Activated effector memory CD4-positive, alpha-beta T cell treated with Interleukin-2 at 50 U/mL for 16 hours (primary cell): ENCODE measurements around the gene MRPL30.
A peak's percentile ranks its signal among the peaks of the same experiment; 100 is the strongest.
"Not testable (repeated sequence)": the region's sequence is repeated elsewhere in the genome, so short reads cannot be mapped to it uniquely, and the experiment has no call there.

Source experiments
- DNase-seq: peaks from one replicate; pipeline ENCODE4 v3.0.0-alpha.2; 2020

The MRPL30 gene

DNA sequence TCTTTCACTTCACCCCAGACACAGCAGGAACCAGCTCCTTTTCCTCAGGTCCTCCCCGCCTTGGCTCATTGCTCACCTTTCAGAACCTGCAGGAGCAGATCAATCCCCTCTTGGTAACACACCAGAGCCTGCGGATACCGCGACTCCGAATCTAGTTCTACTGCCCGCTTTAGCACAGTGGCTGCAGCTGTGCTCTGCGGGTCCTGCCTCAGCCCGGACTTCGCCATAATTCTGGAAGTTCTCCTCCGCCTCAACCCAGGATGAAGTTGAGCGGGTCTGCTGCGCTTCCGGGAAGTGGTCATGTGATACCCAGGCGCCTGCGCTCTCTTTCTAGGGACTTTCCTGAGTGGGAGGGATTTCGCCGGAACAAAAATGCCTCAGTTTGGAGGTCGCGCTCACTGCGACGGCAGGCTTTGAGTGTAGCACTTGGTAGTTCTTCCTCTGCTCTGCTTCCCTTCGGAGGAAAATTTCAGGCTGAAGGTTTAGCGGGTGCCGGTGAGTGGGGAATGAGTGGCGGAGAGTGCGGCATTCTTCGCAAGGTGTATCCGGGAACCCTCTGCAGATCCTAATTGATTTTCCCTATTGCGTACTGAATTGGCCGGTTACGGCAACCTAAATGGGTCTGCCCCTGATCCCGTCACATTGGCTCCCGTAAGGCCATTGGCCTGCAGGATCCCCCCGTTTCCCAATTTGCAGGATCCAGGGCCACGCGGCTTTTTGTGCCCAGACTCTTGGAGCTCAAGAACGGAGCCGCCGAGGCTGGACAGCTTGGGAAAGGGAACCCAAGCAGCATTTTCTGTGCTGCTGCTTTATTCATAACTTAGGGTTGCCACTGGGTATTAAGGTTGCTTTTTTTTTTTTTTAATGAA, at the start of gene MRPL30, which contains the start of gene MITD1:
TSS of gene MRPL30 (plus strand) at position 430 of the 869 bp plus-strand sequence. CDS start 5,020 bp downstream, outside the sequence.
TSS of gene MITD1 (minus strand) at position 304 of the 869 bp plus-strand sequence. CDS start at position 227, 77 bp downstream.
- peak; percentile 87 for DNase-seq

DNA sequence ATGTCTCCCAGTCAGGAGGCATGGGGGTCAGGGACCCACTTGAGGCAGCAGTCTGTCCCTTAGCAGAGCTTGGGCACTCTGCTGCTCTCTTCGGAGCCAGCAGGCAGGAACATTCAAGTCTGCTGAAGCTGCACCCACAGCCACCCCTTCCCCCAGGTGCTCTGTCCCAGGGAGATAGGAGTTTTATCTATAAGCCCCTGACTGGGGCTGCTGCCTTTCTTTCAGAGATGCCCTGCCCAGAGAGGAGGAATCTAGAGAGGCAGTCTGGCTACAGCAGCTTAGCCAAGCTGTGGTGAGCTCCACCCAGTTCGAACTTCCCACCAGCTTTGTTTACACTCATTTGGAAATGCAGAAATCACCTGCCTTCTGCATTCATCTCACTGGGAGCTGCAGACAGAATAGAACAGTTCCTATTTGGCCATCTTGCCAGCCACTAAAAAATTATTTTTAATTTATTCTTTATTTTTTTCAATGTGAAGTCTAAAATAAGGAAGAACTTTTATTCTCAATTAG, 45.9 kb upstream of the MRPL30 start:
- DNase-seq = not testable (repeated sequence)

DNA sequence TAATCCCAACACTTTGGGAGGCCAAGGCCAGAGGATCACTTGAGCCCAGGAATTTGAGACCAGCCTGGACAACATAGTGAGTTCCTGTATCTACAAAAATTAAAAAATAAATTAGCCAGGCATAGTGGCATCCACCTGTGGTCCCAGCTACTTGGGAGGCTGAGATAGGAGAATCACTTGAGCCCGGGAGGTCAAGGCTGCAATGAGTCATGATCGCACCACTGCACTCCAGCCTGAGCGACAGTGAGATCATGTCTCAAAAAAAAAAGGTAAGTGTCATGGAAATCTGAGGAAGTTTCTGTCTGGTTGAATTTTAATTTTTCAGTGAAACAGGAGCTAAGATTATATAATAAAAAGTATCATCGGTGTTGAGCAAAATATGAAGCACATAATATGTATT, 42.0 kb upstream of the MRPL30 start:
- DNase-seq = no peak

DNA sequence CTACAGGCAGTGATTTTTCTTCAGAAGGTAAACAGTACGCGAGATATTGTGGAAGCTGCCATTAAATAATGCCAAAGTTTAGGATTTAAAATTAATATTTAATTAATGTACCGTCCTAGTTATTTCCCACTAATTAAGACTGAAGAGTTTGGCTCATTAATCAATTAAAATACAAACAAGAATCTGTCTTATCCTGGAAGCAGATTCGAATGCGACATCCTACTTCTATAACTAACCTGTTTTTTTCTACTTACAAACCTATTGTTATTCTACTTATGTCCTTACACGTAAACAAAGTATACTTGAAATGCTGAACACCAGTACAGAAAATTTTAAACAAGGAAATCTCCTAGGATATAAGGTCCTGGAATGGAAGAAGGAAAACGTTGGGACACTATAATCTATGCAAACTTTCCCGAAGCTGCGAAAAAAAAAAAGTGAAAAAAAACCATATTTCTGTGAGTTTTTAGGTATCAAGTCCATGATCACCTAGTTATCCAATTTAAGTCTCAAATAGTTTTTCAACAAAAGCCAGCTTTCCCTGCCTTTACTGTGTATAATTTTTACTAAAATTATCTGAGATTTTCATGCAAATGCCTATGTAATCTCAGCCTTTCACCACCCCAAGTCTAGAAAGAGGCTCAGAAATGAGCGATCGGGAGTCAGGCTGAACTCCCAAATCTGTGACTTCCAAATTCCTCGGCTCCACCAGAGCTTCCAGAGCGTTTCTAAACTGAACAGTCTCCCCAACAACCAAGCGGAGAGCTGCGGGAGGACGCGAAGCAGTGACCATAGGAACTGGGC, 40.7 kb upstream of the MRPL30 start:
- no peak for DNase-seq

DNA sequence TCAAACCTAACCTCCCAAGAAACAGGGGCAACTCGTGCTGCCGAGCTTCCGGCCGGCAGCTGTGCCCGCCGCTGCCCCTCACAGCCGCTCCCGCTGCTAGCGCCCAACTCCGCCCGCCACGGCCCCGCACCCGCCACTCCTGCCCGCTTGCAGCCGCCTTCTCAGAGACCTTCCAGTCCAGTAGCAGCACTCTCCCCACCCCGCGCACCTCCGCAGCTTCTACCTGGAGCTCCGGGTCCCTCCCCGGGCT, 40.2 kb upstream of the MRPL30 start:
- DNase-seq = no peak

DNA sequence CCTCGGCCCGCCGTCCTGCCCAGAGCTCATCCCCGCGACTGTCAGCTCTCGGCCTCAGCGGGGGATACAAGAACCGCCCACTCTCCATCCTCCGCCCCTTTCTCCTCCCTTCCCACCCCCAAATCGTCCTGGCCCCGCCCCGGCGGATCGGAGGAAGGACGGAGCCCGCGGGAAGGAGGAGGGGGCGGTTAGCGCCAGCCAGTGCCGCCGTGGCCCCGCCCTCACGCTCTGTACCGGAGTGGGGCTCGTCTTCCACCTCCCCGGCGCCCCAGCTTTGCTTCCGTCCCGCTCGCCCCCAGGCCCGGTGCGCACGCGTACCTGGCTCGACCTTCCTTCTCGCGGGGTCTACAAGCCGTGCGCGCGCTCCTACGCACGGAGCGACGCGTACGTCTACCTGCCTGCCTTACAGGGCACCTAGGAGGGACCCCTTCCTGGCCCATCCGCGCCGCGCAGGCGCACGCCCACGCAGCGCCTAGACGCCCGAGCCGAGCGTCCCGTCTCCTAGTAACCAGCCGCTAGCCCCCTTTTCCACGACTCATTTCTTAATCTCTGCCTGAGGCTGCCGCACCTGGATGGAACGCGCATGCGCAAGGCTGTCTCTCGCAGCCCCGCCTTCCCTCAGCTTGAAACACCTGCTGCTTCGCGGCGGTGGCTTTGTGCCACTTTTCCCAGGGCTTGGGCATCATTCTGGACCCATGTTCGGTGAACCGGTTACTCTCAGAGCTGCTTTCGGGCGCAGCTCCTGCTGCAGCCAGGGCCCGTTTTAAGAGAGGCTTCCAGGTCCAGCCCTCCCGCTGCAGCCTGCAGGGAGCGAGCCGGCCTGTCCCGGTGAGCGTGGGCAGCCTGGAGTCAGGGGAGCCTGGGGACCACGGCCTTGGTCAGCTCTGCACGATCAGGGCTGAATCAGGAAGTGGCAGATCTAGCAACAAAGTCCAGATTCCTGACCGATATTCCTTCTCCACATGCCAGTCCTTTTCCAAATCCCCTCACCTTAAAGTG, 39.6 kb upstream of the MRPL30 start, which contains the start of gene C2orf15:
TSS of gene C2orf15 (plus strand) at position 598 of the 999 bp plus-strand sequence. CDS start 8,852 bp downstream, outside the sequence.
- peak; percentile 97 for DNase-seq

DNA sequence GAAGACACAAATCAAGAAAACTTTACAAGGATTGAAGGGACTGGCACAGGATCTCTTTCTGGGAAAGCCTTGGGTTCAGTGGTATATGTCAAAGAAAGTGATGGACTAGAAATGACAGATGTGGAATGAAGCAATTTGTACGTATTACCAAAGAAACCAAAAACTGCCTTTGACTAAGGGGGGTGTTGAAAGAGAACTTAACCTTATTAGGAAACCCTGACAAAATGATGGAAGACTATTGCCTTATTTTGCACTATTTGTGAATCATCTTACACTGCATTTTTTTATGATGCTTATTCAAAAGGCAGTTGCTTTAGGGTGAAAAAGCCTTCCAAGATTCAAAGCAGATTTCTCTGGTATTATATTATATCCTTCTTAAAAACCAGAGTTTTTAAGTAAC, 30.3 kb upstream of the MRPL30 start:
- no peak for DNase-seq

DNA sequence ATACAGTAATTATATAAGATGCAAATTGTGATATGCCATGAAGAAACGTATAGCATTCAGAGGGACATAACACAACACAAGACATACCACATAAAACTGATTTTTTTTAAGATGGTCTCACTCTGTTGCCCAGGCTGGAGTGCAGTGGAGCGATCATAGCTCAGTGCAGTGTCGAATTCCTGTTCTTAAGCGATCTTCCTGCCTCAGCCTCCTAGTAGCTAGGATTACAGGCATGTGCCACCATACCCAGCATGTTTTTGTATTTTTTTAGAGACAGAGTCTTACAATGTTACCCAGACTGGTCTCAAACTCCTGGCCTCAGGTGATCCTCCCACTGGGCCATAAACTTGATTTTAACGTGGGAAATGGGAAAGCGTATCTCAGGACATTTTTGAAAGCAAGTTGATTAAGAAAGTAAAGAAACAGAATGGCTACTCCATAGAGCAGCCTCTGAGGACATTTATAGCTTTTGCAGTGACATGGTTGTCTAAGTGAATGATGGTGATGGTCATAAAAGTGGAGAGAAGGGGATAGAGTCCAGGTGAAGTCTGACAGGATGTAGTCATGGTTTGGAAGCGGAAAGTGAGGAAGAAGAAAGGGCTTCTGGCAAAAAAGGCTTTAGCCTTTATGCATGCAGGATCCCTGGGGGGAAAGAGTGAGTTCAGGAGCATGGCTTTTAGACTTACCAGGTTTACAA, 28.6 kb upstream of the MRPL30 start:
- DNase-seq = no peak

DNA sequence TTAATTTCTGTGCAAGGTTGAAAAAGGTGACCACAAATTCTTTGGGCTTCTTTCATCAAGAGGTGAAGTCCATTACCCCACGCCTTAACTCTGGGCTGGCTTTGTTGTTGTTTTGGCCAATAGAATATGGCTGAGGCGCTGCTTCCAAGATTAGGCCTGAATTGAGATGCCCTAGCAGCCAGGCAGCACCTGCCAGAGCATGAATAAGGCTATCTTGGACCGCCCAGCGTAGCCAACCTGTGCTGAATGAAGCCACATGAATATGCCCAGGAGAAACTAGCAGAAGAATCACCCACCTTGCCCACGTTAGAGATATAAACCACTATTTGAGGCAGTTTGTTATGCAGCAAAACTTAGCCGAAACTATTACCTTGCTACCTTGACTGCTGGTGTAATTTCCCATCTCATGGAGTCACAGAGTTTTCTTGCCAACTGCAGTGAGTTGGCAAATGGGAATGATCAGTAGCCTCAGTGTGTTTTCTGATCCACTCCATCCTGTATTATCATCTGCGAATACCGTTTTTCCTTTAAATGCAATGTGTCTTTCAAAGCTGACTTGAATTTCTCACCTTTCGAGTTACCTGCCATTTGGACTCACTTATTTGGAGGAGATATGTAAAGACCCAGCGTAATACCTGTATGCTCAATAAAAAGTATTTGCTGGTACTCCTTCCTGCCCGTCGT, 26.9 kb upstream of the MRPL30 start:
- DNase-seq = no peak

DNA sequence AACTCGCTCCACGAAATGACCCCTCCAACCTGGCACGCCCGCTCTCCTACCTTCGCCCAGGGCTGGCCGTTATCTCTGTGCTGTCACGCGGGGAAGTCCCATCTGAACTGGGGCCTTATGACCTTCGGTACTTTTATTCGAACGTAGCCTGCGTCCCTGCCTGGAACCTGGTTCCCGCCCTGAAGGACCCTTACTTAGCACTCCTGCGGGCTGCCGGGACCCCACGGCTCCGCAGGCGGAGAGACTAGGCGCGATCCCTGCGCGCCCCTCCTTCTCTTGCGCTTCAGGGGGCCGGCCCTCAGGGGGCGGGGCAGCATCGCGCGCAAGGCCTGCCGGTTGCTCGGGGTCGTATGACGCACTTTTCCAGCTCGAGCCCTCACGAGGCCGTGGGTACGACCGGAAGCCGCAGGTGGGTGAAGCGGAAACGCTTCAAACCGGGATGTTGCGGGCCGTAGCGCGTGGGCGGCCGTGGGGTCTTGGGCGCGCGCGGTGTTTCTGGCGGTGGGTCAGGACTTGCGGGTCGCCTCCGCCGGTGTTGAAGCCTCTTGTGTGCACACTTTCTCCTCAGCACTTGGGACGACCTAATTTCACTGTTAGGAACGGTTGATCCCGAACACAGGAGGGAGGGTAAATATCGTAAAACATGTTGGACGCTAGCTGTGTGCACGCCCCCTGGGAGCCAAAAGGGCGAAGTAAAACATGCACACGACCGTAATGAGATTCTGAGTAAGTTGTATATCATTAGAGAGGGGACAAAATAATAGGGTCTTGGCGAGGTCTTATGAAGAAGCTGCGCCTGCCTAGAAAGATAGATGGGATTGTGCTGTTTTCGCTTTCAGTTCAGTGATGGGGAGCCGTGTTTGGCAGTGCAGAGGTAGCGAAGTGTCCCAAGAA, 26.1 kb upstream of the MRPL30 start, which contains the start of the genes LIPT1 and TSGA10:
TSS of gene LIPT1 (plus strand) at position 325 of the 894 bp plus-strand sequence. CDS start 6,991 bp downstream, outside the sequence.
TSS of gene TSGA10 (minus strand) at position 300 of the 894 bp plus-strand sequence. CDS start 45,503 bp downstream, outside the sequence.
- peak; percentile 87 for DNase-seq

DNA sequence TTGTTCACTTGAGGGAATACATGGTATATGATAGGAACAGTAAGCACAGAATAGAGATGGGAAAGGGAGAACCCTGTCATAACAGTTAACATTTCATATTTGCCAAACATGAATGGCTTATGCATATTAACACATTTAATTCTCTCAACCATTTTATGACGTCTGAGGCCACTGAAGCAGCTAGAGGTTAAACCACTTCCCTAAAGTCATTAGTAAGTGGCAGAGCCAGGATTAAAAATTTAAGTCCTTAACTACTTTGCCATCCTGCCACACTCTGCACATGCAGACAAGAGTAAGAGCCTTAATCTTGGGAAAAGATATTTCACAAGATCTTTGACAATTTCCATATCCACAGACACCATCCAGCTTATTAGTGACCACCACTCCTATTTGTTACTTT, 24.1 kb upstream of the MRPL30 start:
- no peak for DNase-seq

DNA sequence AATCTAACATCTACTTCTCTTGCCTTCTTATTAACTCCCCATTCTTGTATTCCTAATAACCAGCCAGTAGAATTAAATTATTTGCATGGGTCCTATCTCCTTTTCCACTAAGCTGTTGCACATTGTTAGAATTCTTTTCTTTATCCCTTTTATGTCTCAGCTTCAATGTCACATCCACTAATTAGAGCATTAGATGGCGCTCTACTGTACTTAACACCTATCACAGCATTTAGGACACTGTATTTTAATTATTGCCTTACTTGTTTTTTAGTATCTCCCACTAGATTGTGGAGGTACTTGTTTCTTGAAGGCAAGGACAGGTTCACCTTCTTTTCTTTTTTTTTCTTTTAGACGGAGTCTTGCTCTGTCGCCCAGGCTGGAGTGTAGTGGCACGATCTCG, 22.4 kb upstream of the MRPL30 start:
- DNase-seq = no peak

DNA sequence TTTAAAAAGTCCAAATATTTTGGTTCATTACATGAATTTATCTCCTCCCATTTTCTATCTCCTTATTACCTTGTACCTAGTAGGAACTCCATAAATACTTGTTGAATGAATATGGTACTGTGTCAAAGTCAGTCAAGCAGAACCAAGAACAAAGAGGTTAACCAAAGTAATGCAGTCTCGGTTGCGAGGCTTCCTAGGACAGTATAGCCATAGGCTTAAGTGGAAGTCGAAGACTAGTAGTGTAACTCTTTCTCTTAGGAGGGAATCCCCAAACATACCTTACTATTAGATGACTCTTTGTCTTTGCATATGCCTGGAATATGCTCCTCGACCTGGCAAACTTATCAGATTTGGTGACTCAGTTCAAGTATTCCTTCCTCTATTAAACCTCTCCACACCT, 21.4 kb upstream of the MRPL30 start:
- no peak for DNase-seq

DNA sequence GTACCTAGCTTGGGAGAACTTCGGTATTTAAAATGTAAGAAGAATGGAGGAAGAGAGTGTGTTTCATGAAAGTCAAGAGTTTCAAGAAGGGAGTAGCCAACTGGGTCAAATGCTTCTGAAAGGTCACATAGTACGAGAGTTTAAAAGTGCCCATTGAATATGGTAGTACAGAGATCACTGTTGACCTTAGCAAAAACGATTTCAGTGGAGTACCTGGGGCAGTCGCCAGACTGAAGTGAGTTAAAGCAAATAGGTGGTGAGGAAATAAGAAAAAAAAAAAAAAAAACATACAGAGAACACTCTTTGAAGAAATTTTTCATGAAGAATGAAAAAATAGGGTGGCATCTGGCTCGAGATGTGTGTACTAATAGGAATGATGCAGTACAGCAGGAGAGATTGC, 14.8 kb upstream of the MRPL30 start:
- DNase-seq = no peak

DNA sequence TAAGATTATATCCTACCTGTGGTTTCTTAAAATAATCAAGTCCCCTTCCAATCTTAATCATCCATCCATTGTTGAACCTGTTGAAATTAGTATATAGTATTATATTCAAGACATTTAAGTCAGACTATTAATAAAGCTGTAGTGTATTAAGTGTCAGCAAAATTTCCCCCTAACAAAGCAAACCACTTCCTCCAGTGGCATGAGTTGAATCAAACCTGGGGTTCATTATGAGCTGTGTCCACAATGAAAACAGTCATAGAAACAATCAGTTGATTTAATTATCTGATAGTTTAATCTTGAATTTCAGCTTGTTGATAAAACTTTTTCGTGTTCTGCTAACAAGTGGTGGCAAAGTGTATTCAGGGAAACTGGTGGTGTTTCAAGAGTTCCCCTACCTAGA, 11.4 kb upstream of the MRPL30 start:
- no peak for DNase-seq

DNA sequence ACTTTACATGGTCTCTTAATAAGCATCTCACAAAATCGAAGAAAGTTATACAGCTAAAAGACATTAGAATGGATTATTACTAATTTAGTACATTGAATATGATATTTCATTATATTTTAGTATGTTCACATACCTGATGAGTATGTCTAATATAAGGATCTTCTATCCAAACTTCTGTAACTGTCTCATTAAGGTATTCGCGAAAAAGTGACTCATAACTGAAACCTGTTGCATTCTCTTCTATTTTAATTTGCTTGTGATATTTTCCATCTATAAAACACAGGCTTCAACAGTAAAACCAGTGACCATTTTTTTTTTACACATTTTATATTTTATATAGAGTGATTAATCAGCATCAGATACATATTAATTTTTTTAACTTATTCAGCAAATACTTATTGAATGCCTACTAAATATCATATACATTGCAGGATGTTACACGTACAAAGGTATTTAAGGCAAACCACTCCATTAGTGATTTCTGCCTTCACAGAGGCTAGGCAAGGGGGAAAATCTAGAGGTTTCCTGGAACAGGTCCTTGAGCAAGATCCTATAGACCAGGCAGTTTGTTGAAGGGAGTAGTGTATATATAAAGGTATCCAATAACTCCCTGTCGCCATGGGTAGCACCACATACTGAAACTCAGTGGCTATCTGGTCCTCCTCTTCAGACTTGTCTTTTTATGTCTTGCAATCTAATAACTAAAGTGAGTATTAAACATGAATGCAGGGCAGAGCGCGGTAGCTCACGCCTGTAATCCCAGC, 9.4 kb upstream of the MRPL30 start:
- DNase-seq = no peak

DNA sequence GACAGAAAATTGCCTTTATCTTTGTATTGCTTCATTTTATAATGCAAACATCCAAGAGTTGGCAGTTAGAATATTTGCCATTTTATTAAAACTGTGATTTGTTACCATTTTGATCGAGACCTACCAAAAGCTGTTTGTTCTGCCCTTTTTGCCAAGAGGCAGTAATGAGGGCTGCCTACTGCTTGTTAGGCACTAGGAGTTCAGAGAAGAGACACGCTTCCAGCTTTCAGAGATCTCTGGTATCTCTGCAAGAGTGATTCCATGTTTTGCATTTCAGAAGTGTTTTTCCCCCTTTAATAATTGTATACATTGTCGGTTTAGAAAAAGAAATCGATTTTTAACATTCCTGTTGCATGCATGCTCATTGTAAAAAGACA, 628 bp downstream of the MRPL30 start:
- no peak for DNase-seq

DNA sequence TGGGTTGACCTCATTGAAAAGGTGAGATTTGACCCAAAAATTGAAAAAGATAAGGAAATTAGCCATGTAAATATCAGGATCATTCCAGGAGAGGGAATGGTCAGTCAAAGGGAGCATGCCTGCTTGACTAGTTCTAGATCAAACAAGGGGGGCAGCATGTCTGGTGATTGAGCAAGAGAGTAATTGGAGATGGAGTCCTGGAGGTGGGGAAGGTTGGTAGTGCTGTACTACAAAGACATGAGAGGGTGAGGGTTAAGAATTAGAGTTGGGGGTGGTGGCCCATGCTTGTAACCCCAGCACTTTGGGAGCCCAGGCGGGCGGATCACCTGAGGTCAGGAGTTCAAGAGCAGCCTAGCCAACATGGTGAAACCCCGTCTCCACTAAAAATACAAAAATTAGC, 2.0 kb downstream of the MRPL30 start:
- no peak for DNase-seq

DNA sequence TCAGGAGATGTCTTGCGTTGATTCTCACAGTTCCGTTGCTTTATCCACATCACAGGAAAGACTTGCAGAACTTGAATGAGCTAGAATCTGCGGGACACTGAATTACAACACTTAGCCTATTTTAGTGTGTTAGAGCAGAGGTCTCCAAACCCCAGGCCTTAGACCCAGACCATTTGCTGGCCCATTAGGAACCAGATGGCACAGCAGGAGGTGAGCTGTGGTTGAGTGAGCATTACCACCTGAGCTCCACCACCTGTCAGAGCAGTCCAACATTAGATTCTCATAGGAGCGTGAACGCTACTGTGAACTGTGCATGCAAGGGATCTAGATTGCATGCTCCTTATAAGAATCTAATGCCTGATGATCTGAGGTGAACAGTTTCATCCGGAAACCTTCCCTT, 3.8 kb downstream of the MRPL30 start:
- DNase-seq = no peak
